Gastroesophageal sphincter (tissue), 3 donors: ENCODE results near the gene SPATA31E1.
"Not testable (repeated sequence)": the region's sequence is repeated elsewhere in the genome, so short reads cannot be mapped to it uniquely, and the experiment has no call there.

Experiments used
- CTCF ChIP-seq, 4 experiments: fragments of 200-600 bp in 2 of 4; fragments of 450-650 bp in 2 of 4; sonication (generic) in 1 of 4; IDR thresholded peaks; one replicate each; pipeline ENCODE4 v1.5.1; 2017 to 2019; ENCODE audit warnings: antibody characterized with exemption in 4 of 4, mild to moderate bottlenecking in 2 of 4, moderate library complexity in 2 of 4
- EP300 ChIP-seq: sonication (generic); formaldehyde crosslinking; IDR thresholded peaks from one replicate; pipeline ENCODE4 v1.6.1; 2017; ENCODE audit warnings: antibody characterized with exemption, mild to moderate bottlenecking
- POLR2A ChIP-seq, 2 donors: fragments of 450-650 bp; IDR thresholded peaks; one replicate each; pipeline ENCODE4 v1.6.1; 2017; ENCODE audit warnings: antibody characterized with exemption in 2 of 2, mild to moderate bottlenecking in 2 of 2, moderate library complexity in 1 of 2

DNA sequence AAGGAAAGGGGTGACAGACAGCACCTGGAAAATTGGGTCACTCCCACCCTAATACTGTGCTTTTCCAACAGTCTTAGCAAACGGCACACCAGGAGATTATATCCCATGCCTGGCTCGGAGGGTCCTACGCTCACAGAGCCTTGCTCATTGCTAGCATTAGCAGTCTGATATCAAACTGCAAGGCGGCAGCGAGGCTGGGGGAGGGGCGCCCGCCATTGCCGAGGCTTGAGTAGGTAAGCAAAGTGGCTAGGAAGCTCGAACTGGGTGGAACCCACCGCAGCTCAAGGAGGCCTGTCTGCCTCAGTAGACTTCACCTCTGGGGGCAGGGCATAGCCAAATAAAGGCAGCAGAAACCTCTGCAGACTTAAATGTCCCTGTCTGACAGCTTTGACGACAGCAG is 19.7 kb downstream of the SPATA31E1 start:
- TF ChIP-seq EP300; POLR2A (IDR thresholded peaks at IDR 0.05); CTCF (IDR thresholded peaks at IDR 0.05): not testable (repeated sequence)
